ENCODE results near the gene MAPKAP1.

DNA sequence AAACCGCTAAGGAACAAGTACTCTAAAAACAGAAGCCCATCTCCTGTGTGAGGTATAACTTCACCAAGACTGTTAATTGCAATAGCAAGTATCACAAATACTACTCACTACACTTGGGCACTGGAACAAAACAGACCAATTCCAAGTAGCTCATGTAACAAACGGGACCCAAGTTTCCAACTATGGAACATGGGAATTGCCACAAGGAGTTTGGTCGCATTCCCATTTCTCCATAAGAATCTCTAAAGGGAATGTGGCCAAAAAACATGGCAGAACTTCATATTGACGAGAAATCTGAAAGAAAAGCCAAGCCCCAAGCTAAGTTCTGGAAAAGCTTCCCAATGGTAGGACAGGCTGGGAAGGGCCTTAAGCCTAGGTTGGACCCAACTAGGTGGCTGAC is 162.5 kb downstream of the MAPKAP1 start:
- TF ChIP-seq, protein P1, sequence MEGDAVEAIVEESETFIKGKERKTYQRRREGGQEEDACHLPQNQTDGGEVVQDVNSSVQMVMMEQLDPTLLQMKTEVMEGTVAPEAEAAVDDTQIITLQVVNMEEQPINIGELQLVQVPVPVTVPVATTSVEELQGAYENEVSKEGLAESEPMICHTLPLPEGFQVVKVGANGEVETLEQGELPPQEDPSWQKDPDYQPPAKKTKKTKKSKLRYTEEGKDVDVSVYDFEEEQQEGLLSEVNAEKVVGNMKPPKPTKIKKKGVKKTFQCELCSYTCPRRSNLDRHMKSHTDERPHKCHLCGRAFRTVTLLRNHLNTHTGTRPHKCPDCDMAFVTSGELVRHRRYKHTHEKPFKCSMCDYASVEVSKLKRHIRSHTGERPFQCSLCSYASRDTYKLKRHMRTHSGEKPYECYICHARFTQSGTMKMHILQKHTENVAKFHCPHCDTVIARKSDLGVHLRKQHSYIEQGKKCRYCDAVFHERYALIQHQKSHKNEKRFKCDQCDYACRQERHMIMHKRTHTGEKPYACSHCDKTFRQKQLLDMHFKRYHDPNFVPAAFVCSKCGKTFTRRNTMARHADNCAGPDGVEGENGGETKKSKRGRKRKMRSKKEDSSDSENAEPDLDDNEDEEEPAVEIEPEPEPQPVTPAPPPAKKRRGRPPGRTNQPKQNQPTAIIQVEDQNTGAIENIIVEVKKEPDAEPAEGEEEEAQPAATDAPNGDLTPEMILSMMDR (conservative IDR thresholded peaks at IDR 0.05): no peak
- TF ChIP-seq ZFX (IDR thresholded peaks at IDR 0.05): no peak

Data from C4-2B (cell line).